HG03558 (cell line): ENCODE data around the gene SALL4.
"Not testable (repeated sequence)": the region's sequence is repeated elsewhere in the genome, so short reads cannot be mapped to it uniquely, and the experiment has no call there.

Experiments used
- ATAC-seq: cut with Tn5 transposase; IDR thresholded peaks from one replicate; pipeline ENCODE4 v1.9.1; 2021; ENCODE audit warnings: moderate number of reproducible peaks; ENCODE audit not compliant: unreplicated experiment; ENCODE audit errors: extremely low read depth

The SALL4 gene

GRCh38 chr20:51767867-51768758 is 34.2 kb downstream of the SALL4 start, which contains the start of gene ATP9A:
Gene ATP9A, minus strand, starts transcription at chr20:51768390. Its CDS starts 21 bp downstream, at chr20:51768369.
- ATAC-seq, result no peak

- ATAC-seq, result no peak
These were observed 35.1 kb downstream of the SALL4 start for GRCh38 chr20:51766994-51767866.

DNA sequence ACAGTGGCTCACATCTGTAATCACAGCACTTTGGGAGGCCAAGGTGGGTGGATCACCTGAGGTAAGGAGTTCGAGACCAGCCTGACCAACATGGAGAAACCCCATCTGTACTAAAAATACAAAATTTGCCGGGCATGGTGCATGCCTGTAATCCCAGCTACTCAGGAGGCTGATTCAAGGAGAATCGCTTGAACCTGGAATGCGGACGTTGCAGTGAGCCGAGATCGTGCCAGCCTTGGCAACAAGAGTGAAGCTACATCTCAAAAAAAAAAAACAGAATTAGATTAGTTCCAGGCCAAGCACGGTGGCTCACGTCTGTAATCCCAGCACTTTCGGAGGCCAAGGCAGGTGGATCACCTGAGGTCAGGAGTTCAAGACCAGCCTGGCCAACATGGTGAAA is 36.9 kb downstream of the SALL4 start:
- not testable (repeated sequence) for ATAC-seq

DNA sequence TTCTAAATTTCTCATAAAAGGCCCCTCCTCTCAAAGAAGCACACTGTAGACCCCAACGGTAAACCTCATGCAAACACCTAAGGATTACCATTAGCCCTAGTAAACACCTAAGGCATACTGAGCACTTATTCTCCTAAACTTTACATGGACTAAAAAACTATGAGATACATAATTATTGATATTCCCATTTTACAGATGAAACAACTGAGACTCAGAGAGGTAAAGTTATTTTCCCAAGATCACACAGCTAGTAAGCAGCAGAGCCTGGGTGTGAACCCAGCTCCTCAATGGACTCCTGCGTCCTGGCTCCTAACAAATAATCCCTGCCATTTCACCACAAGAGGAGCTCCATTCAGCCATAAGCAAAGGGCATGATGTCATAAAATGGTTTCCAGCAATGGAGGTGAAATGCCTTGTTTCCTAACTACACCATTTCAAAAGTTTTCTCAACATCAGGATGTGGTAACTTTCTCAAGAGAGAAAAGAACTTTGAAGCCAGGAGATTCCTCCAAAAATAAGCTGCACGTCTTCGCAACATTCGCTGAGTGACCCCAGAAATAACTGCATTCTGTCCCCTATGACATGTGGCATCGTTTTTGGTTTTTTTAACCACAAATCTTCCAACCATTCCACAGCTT is 38.2 kb downstream of the SALL4 start:
- no peak for ATAC-seq

- ATAC-seq, result no peak
These were observed 41.3 kb downstream of the SALL4 start for GRCh38 chr20:51760905-51761546.

- no peak for ATAC-seq
These were observed 42.4 kb downstream of the SALL4 start for GRCh38 chr20:51759769-51760510.

GRCh38 chr20:51758978-51759544 is 43.3 kb downstream of the SALL4 start:
- ATAC-seq, result no peak

GRCh38 chr20:51757226-51757625 is 45.1 kb downstream of the SALL4 start:
- no peak for ATAC-seq

DNA sequence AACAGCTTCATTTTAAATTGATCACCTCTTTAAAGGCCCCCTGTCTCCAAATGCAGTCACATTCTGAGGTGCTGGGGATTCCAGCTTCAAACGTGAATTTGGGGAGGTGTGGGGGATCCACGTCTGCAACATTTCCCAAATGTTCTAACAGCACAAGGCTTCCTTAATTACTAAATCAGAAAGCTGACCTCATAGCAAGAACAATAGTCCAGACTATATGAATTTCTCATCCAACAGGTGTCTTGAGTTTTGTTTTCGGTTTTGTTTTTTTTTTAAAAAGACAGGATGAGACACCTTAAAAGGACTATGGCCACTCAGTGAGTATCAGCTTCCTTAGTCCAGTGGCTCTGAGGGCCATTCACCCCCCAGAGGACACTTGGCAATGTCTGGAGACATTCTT is 45.7 kb downstream of the SALL4 start:
- ATAC-seq, result no peak

- ATAC-seq, result not testable (repeated sequence)
These were observed 49.1 kb downstream of the SALL4 start for GRCh38 chr20:51753220-51753619.

- ATAC-seq, result no peak
These were observed 49.9 kb downstream of the SALL4 start for GRCh38 chr20:51752343-51752951.

GRCh38 chr20:51750770-51751388 is 51.4 kb downstream of the SALL4 start:
- no peak for ATAC-seq

- no peak for ATAC-seq
These were observed 52.1 kb downstream of the SALL4 start for GRCh38 chr20:51750037-51750769.

GRCh38 chr20:51749674-51750036 is 52.7 kb downstream of the SALL4 start:
- no peak for ATAC-seq

DNA sequence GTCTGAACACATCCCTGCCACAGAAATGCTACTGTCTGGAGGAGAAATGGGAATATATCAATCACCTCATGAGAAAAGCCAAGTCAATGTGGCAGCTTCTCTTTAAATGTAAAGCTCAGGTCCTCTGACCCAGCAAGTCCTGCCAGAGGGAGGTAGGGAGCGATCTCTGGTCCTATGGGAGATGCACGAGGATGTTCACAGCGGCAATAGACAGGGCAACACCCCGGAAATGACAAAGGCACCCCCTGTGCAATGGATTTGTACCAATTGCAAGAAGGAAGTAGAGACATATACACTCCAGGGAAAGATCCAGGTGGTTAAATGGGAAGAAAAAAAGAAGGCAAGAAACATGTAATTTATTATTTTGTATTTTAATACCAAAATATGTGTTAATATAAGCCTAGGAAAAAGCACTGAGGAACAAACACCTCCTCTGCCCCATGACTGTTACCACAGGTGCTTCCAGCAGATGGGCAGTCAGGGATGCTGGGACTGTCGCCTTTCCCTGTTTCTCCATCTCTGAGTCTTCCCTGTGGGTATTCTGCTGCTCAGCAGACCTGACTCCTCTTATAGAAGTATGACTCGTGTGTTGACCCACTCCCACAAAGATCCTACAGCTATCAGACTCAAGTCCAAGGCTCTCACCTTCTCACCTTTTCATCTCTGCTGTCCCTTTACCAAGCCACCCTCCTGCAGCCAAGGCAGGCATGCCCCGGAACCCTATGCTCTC is 55.0 kb downstream of the SALL4 start:
- ATAC-seq, result no peak

DNA sequence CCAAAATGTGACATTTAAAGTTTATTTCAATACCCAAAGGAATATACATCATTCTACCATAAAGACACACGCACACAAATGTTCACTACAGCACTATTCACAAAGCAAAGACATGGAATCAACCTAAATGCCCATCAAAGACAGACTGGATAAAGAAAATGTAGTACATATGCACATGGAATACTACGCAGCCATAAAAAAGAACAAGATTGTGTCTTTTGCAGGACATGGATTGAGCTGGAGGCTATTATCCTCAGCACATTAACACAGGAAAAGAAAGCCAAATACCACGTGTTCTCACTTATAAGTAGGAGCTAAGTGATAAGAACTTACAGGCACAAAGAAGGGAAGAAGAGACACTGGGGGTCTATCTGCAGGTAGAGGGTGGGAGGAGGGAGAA is 56.5 kb downstream of the SALL4 start:
- ATAC-seq, result no peak

DNA sequence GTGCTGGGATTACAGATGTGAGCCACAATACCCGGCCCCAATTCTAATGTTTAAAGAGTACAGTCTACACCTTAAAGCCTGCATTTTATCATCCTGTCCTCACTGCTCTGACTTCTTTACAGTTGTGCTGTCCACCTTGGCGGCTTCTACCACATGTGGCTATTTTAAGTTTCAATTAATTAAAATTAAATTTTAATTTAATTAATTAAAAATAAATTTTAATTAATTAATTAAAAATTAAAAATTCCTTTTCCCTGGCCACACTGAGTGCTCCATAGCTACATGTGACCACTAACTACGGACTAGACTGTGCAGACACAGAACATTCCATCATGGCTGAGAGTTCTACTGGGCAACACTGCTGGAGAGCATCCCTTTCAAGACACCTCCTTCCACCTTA is 61.5 kb downstream of the SALL4 start:
- ATAC-seq, result no peak
